H1 (cell line): ENCODE results near the gene MAGI2. TPM values are rescaled to one million over a fixed set of nuclear protein-coding genes. Genes with fewer than 3 reads are reported as not detected.

ENCODE experiments used
- CTCF ChIA-PET: fragments of 300-600 bp; sonication (Branson Sonifier 250); formaldehyde crosslinking; loops from one replicate; lab custom pipeline; 2021; ENCODE audit not compliant: partially characterized antibody; lab: Charles Lee
- POLR2A ChIA-PET: fragments of 300-600 bp; sonication (Branson Sonifier 250); formaldehyde crosslinking; loops from one replicate; lab custom pipeline; 2021; ENCODE audit warnings: inconsistent platforms; ENCODE audit not compliant: partially characterized antibody; lab: Charles Lee
- DNase-seq, 2 experiments: peaks; one replicate each; pipeline versions ENCODE4 v3.0.0 to v3.0.0-alpha.2; 2010 to 2022; ENCODE audit warnings: low spot score in 2 of 2, low read depth in 1 of 2, mixed read lengths in 1 of 2
- FAIRE-seq: peaks from 2 replicates; lab custom pipeline; 2011; peaks lifted over from hg19 to GRCh38; lab: Jason Lieb, UNC
- H2AFZ ChIP-seq: 2 replicates; pipeline ENCODE4 v1.8.1; 2012; ENCODE audit warnings: low read length, inconsistent platforms
- H2AK5ac ChIP-seq: 2 replicates; pipeline ENCODE4 v1.6.1; 2013; ENCODE audit warnings: low read depth, low read length
- H2BK120ac ChIP-seq: replicated peaks from 2 replicates; pipeline ENCODE3; 2013; ENCODE audit warnings: low read depth, low read length, inconsistent platforms
- H2BK12ac ChIP-seq: 2 replicates; pipeline ENCODE4 v1.6.1; 2013; ENCODE audit warnings: low read depth, low read length
- H2BK15ac ChIP-seq: 2 replicates; pipeline ENCODE4 v1.6.1; 2013; ENCODE audit warnings: low read length
- H2BK20ac ChIP-seq: 2 replicates; pipeline ENCODE4 v1.6.1; 2013; ENCODE audit warnings: low read length
- H2BK5ac ChIP-seq: 2 replicates; pipeline ENCODE4 v1.6.1; 2013; ENCODE audit warnings: low read depth, low read length
- H3K14ac ChIP-seq: 2 replicates; pipeline ENCODE4 v1.6.1; 2013; ENCODE audit warnings: inconsistent platforms; ENCODE audit not compliant: insufficient read length
- H3K18ac ChIP-seq: 2 replicates; pipeline ENCODE4 v1.6.1; 2013; ENCODE audit warnings: low read length; ENCODE audit errors: extremely low read depth
- H3K23ac ChIP-seq: 2 replicates; pipeline ENCODE4 v1.6.1; 2013; ENCODE audit warnings: inconsistent platforms; ENCODE audit not compliant: insufficient read length
- H3K23me2 ChIP-seq: 2 replicates; pipeline ENCODE4 v1.6.1; 2013; ENCODE audit warnings: low read depth, low read length
- H3K27ac ChIP-seq: 2 replicates; pipeline ENCODE4 v1.6.1; 2011; ENCODE audit warnings: low read depth, low read length, inconsistent platforms
- H3K27me3 ChIP-seq, 4 experiments: replicated peaks in 1 of 4; 1 replicate in 1 of 4; 2 replicates in 3 of 4; pipeline versions ENCODE4 v1.6.1 to v1.8.1; 2011 to 2013; ENCODE audit warnings: low read length in 3 of 4, mild to moderate bottlenecking in 3 of 4, inconsistent platforms in 2 of 4, mixed read lengths in 2 of 4, moderate library complexity in 1 of 4; ENCODE audit not compliant: control insufficient read depth in 3 of 4, insufficient read depth in 3 of 4; ENCODE audit errors: extremely low read depth in 1 of 4
- H3K36me3 ChIP-seq, 4 experiments: 2 replicates each; pipeline versions ENCODE4 v1.6.1 to v1.8.1; 2011 to 2013; ENCODE audit warnings: mild to moderate bottlenecking in 4 of 4, low read length in 3 of 4, moderate library complexity in 2 of 4, control low read depth in 1 of 4, inconsistent platforms in 1 of 4; ENCODE audit not compliant: insufficient read depth in 4 of 4, control insufficient read depth in 2 of 4
- H3K4ac ChIP-seq: replicated peaks from 2 replicates; pipeline ENCODE3; 2013; ENCODE audit warnings: low read length, low read depth, mixed read lengths, inconsistent platforms; ENCODE audit not compliant: insufficient read length
- H3K4me1 ChIP-seq, 4 experiments: replicated peaks in 1 of 4; 1 replicate in 1 of 4; 2 replicates in 3 of 4; pipeline versions ENCODE4 v1.6.1 to v1.8.1; 2011 to 2013; ENCODE audit warnings: low read length in 3 of 4, inconsistent platforms in 2 of 4, mixed read lengths in 1 of 4; ENCODE audit not compliant: insufficient read depth in 4 of 4, control insufficient read depth in 3 of 4
- H3K4me2 ChIP-seq, 2 experiments: 2 replicates each; pipeline versions ENCODE4 v1.6.1 to v1.8.1; 2011 to 2013; ENCODE audit warnings: low read depth in 2 of 2, low read length in 2 of 2, control low read depth in 1 of 2, inconsistent platforms in 1 of 2, mild to moderate bottlenecking in 1 of 2; ENCODE audit not compliant: insufficient read depth in 1 of 2
- H3K4me3 ChIP-seq, 4 experiments: fragments of 200-600, 300-600 bp in 1 of 4; sonication (generic), shearing (Covaris generic), sonication (Bioruptor Twin) in 1 of 4; 2 replicates each; pipeline versions ENCODE4 v1.5.1 to v1.8.1; 2011 to 2016; ENCODE audit warnings: low read length in 4 of 4, low read depth in 3 of 4, control low read depth in 2 of 4, inconsistent platforms in 2 of 4, mild to moderate bottlenecking in 2 of 4, mixed read lengths in 1 of 4, moderate library complexity in 1 of 4; ENCODE audit not compliant: insufficient read depth in 2 of 4; ENCODE audit errors: extremely low read depth in 1 of 4
- H3K56ac ChIP-seq: replicated peaks from 2 replicates; pipeline ENCODE3; 2013; ENCODE audit warnings: low read depth, mild to moderate bottlenecking, mixed read lengths, low read length, inconsistent platforms; ENCODE audit not compliant: insufficient read length
- H3K79me1 ChIP-seq: 2 replicates; pipeline ENCODE4 v1.6.1; 2013; ENCODE audit warnings: low read depth, low read length, control low read depth
- H3K79me2 ChIP-seq, 2 experiments: 2 replicates each; pipeline versions ENCODE4 v1.6.1 to v1.8.1; 2012 to 2013; ENCODE audit warnings: low read length in 2 of 2, mild to moderate bottlenecking in 2 of 2, inconsistent platforms in 1 of 2; ENCODE audit not compliant: insufficient read depth in 2 of 2, control insufficient read depth in 1 of 2
- H3K9ac ChIP-seq, 4 experiments: replicated peaks in 1 of 4; 1 replicate in 1 of 4; 2 replicates in 3 of 4; pipeline versions ENCODE4 v1.6.1 to v1.8.1; 2011 to 2013; ENCODE audit warnings: low read depth in 3 of 4, low read length in 3 of 4, control low read depth in 2 of 4, mild to moderate bottlenecking in 2 of 4, moderate library complexity in 2 of 4, inconsistent platforms in 1 of 4; ENCODE audit errors: extremely low read depth in 1 of 4
- H3K9me3 ChIP-seq, 2 experiments: 2 replicates each; pipeline versions ENCODE4 v1.6.1 to v1.8.1; 2012 to 2013; ENCODE audit warnings: mild to moderate bottlenecking in 2 of 2, moderate library complexity in 2 of 2, control low read depth in 1 of 2, inconsistent platforms in 1 of 2, low read depth in 1 of 2, low read length in 1 of 2, mixed read lengths in 1 of 2; ENCODE audit not compliant: insufficient read depth in 2 of 2
- H4K20me1 ChIP-seq, 2 experiments: replicated peaks in 1 of 2; 2 replicates each; pipeline versions ENCODE3 to v1.8.1; 2011 to 2013; ENCODE audit warnings: inconsistent platforms in 2 of 2, low read length in 2 of 2, mild to moderate bottlenecking in 1 of 2; ENCODE audit not compliant: insufficient read depth in 2 of 2, control insufficient read depth in 1 of 2
- H4K5ac ChIP-seq: 2 replicates; pipeline ENCODE4 v1.6.1; 2013; ENCODE audit warnings: low read length, low read depth, mixed read lengths, inconsistent platforms; ENCODE audit not compliant: insufficient read length
- H4K8ac ChIP-seq: 2 replicates; pipeline ENCODE4 v1.8.0; 2013; ENCODE audit warnings: mild to moderate bottlenecking, moderate library complexity, low read length, inconsistent platforms; ENCODE audit not compliant: insufficient read depth; ENCODE audit errors: extremely low read depth
- H4K91ac ChIP-seq: replicated peaks from 2 replicates; pipeline ENCODE3; 2013; ENCODE audit warnings: low read length, mixed read lengths, inconsistent platforms; ENCODE audit not compliant: insufficient read length
- RAD21 ChIP-seq, 2 experiments: IDR thresholded peaks in 1 of 2; conservative IDR thresholded peaks in 1 of 2; 2 replicates each; pipeline ENCODE4 v1.6.1; 2011; ENCODE audit warnings: low read depth in 2 of 2, low read length in 2 of 2, improper control_type of control experiment in 1 of 2, inconsistent platforms in 1 of 2, mild to moderate bottlenecking in 1 of 2, moderate library complexity in 1 of 2
- WGBS, 2 experiments: shearing (Covaris generic) in 1 of 2; methylation state at CpG; one replicate each; pipeline versions ENCODE4 v1.1.6 to v1.1.7; 2013 to 2015; ENCODE audit warnings: low lambda C conversion rate in 2 of 2, mixed read lengths in 2 of 2, inconsistent platforms in 1 of 2, low coverage in 1 of 2, missing lambda C conversion rate in 1 of 2; ENCODE audit not compliant: insufficient replicate concordance in 2 of 2, insufficient coverage in 1 of 2, insufficient read length in 1 of 2; ENCODE audit errors: extremely low coverage in 1 of 2, missing lambda C conversion rate in 1 of 2; 5-methylcytosine and 5-hydroxymethylcytosine counted together
- polyA plus RNA-seq, 7 experiments: library from polyadenylated mRNA; depleted of rRNA in 3 of 7; stranded (reverse) in 5 of 7; unstranded in 2 of 7; fragments of >200 nt in 5 of 7; fragments of 200-250 nt in 2 of 7; gene quantifications; 1 replicate in 5 of 7; 2 replicates in 1 of 7; 4 replicates in 1 of 7; pipeline versions ENCODE4 v1.2.1 to v1.2.3, GENCODE V29; 2011 to 2013; ENCODE audit warnings: missing spikeins in 2 of 7, mixed read lengths in 2 of 7
- total RNA-seq: library from RNA; stranded (reverse); fragmentation: NEBNext Ultra II Directional; extraction: Animal tissue kit (Norgen Biotek cat#: 25700); gene quantifications from 2 replicates; pipeline ENCODE4 v1.2.1, GENCODE V29; 2021
- TF ChIP-seq, protein P1 (sequence below), 3 experiments: IDR thresholded peaks; 1 replicate in 2 of 3; 2 replicates in 1 of 3; pipeline versions ENCODE4 v1.5.1 to v1.6.1; 2011; ENCODE audit warnings: low read length in 3 of 3, mild to moderate bottlenecking in 3 of 3, inconsistent platforms in 2 of 3, low read depth in 1 of 3, moderate library complexity in 1 of 3; ENCODE audit not compliant: insufficient read depth in 1 of 3; ENCODE audit errors: control extremely low read depth in 1 of 3

The MAGI2 gene
- total and polyA plus RNA-seq, 2 of the 8 experiments (the other 6 are each of a cell fraction or from before 2014, with no cell fraction given): 6.0 to 27.3 TPM

GRCh38 chr7:79282070-79282694 lies 171.3 kb downstream of the MAGI2 start:
- H4K5ac ChIP-seq: no peak overlapping the region
- H4K8ac ChIP-seq: no peak overlapping the region
- H3K4ac ChIP-seq: no peak overlapping the region
- no peak overlapping the region for H4K91ac ChIP-seq
- no peak for DNase-seq
- no peak overlapping the region for H2BK15ac ChIP-seq
- no peak overlapping the region for H2AK5ac ChIP-seq
- CTCF ChIA-PET: interaction anchor here (0.7 to 3.7 kb wide), 9 partner anchors 11 to 1976 kb away, joined by 3 to 19 read pairs (median 4); no protein-coding TSS in a partner anchor
- no peak overlapping the region for H3K56ac ChIP-seq
- H3K36me3 ChIP-seq: no peaks in the 10 kb centered on the region
- FAIRE-seq: peak; percentile 32
- H3K79me2 ChIP-seq: no peaks in the 10 kb centered on the region
- no peak overlapping the region for H3K4me2 ChIP-seq
- H3K4me1 ChIP-seq: no peaks in the 10 kb centered on the region
- no peaks in the 10 kb centered on the region for H3K79me1 ChIP-seq
- no peak overlapping the region for H3K4me3 ChIP-seq
- H3K9me3 ChIP-seq: no peaks in the 10 kb centered on the region
- POLR2A ChIA-PET: no interaction called here
- H2BK5ac ChIP-seq: no peak overlapping the region
- no peaks in the 10 kb centered on the region for H3K27me3 ChIP-seq
- no peak overlapping the region for H3K14ac ChIP-seq
- no peak overlapping the region for H3K18ac ChIP-seq
- no peak overlapping the region for H2BK12ac ChIP-seq
- no peaks in the 10 kb centered on the region for H3K23me2 ChIP-seq
- H2AFZ ChIP-seq: no peak overlapping the region
- no peak overlapping the region for H3K9ac ChIP-seq
- H2BK20ac ChIP-seq: no peak overlapping the region
- H2BK120ac ChIP-seq: no peak overlapping the region
- WGBS, 2 experiments: 69% methylated on average over 7 of the region's 7 CpGs; no CpG with 5 or more reads in 1 of the 2 experiments
- H3K27ac ChIP-seq: no peak overlapping the region
- H3K23ac ChIP-seq: no peak overlapping the region
- no peaks in the 10 kb centered on the region for H4K20me1 ChIP-seq
- TF ChIP-seq RAD21 (IDR thresholded peaks at IDR 0.05 in 1 of 2, conservative IDR thresholded peaks at IDR 0.05 in 1 of 2; ENCODE audit: low read depth in 2 of 2, low read length in 2 of 2): peak; percentile 46 to 49
- TF ChIP-seq, protein P1, sequence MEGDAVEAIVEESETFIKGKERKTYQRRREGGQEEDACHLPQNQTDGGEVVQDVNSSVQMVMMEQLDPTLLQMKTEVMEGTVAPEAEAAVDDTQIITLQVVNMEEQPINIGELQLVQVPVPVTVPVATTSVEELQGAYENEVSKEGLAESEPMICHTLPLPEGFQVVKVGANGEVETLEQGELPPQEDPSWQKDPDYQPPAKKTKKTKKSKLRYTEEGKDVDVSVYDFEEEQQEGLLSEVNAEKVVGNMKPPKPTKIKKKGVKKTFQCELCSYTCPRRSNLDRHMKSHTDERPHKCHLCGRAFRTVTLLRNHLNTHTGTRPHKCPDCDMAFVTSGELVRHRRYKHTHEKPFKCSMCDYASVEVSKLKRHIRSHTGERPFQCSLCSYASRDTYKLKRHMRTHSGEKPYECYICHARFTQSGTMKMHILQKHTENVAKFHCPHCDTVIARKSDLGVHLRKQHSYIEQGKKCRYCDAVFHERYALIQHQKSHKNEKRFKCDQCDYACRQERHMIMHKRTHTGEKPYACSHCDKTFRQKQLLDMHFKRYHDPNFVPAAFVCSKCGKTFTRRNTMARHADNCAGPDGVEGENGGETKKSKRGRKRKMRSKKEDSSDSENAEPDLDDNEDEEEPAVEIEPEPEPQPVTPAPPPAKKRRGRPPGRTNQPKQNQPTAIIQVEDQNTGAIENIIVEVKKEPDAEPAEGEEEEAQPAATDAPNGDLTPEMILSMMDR (IDR thresholded peaks at IDR 0.05; ENCODE audit: control extremely low read depth in 1 of 3, insufficient read depth in 1 of 3, low read depth in 1 of 3, low read length in 3 of 3): peak in 2 of 3 experiments; percentile 31 to 38; a peak in 3 of 4 replicates
